ENCODE results near the gene GALNT10. TPM values are rescaled to one million over a fixed set of nuclear protein-coding genes. Genes with fewer than 3 reads are reported as not detected.

GALNT10 gene
- total and polyA plus RNA-seq, 2 experiments from 2014 or later: 3.2 to 12.9 TPM

GRCh38 chr5:154202379-154203260 lies 12.1 kb downstream of the GALNT10 start:
- Mint-ChIP-seq H3K4me1 (peaks cover 37% of the 10 kb centered on the region), H3K27ac (no peak overlapping the region), H3K27me3 (ENCODE audit: insufficient read depth, low read depth, poor library complexity) (peaks cover 4% of the 10 kb centered on the region), H3K9me3 (no peaks in the 10 kb centered on the region), H3K4me3 (no peak overlapping the region), H3K36me3 (ENCODE audit: low read depth) (no peaks in the 10 kb centered on the region)
- DNase-seq (ENCODE audit: low spot score) (peak; percentile 25), ATAC-seq (peak; percentile 59)
- Histone ChIP-seq H3K27me3 (ENCODE audit: insufficient read depth) (no peaks in the 10 kb centered on the region), H3K79me2 (replicated peaks; ENCODE audit: insufficient read depth) (peaks cover 3% of the 10 kb centered on the region; the same call in 1 of the 2 replicates), H3K4me3 (no peak overlapping the region), H2AFZ (no peak overlapping the region), H3K9me2 (ENCODE audit: insufficient read depth) (no peaks in the 10 kb centered on the region), H3K4me1 (ENCODE audit: insufficient read depth) (peaks cover 13% of the 10 kb centered on the region; the same call in 1 of the 2 replicates), H3K4me2 (peak overlapping the region; percentile 66; the same call in 1 of the 2 replicates), H3K36me3 (ENCODE audit: insufficient read depth) (no peaks in the 10 kb centered on the region), H3F3A (replicated peaks; ENCODE audit: low read depth) (no peaks in the 10 kb centered on the region), H4K20me1 (replicated peaks; ENCODE audit: insufficient read depth) (no peaks in the 10 kb centered on the region), H3K27ac (ENCODE audit: low read depth) (peak overlapping the region; percentile 55; the same call in 1 of the 2 replicates)
- TF ChIP-seq ZNF114 (CRISPR knock-in tag; IDR thresholded peaks at IDR 0.05) (no peak), JUNB (IDR thresholded peaks at IDR 0.05; ENCODE audit: unreplicated experiment) (no peak), CREB1 (CRISPR knock-in tag; IDR thresholded peaks at IDR 0.05; ENCODE audit: low read depth) (no peak), CTCF (conservative IDR thresholded peaks at IDR 0.05; ENCODE audit: low read depth in 2 of 2) (no peak), ZNF331 (CRISPR knock-in tag; IDR thresholded peaks at IDR 0.05; ENCODE audit: low read depth) (no peak), ETS1 (IDR thresholded peaks at IDR 0.05) (no peak), POLR2AphosphoS5 (IDR thresholded peaks at IDR 0.05; ENCODE audit: low read depth) (no peak), REST (IDR thresholded peaks at IDR 0.05; ENCODE audit: unreplicated experiment) (no peak), EZH2 (IDR thresholded peaks at IDR 0.05; ENCODE audit: low read depth, unreplicated experiment) (no peak), NANOG (IDR thresholded peaks at IDR 0.05; ENCODE audit: borderline replicate concordance) (no peak), ZNF462 (CRISPR knock-in tag; IDR thresholded peaks at IDR 0.05) (no peak), EZH2phosphoT487 (IDR thresholded peaks at IDR 0.05; ENCODE audit: unreplicated experiment) (no peak), STAT1 (IDR thresholded peaks at IDR 0.05; ENCODE audit: unreplicated experiment) (no peak)

Measured in GM23338 (cell line).